ENCODE data around the gene MYCL.

The MYCL gene, protein sequence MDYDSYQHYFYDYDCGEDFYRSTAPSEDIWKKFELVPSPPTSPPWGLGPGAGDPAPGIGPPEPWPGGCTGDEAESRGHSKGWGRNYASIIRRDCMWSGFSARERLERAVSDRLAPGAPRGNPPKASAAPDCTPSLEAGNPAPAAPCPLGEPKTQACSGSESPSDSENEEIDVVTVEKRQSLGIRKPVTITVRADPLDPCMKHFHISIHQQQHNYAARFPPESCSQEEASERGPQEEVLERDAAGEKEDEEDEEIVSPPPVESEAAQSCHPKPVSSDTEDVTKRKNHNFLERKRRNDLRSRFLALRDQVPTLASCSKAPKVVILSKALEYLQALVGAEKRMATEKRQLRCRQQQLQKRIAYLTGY

DNA sequence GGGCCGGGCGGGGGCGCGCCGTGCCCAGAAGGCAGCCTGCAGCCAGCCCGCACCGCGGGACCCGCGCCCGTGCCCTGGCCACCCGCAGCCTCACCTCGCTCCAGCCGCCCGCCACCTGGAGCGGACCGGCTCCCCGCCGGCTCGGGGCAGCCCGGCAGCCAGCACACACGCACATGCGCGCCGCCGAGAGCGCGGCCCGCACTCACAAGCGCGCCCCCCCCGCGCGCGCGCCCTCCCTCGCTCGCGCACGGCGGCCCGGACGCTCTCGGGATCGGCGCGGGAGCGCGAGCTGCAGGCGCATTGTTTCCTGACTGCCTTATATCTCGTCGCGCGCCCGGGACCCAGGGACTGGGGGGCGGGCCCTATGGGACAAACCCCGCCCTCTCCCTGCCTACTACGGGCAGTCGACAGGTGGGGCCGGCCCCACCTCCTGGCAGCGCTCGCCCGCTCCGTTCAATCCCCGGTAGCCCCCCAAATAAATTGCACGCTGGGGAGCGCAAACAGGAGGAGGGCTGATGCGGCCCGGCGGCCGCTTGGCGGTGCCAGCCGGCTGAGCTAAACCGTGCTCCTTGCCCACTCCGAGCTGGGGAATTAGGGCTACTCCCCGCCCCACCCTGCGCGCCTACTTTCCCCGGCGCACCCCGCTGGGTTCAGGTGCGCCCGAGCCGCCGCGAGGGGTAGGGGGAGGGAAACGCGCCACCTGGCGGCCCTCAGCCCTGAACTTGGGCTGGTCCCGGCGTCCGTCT, at the start of gene MYCL:
MYCL (minus strand) TSS at position 204 of the 746 bp plus-strand sequence. CDS start 483 bp downstream, outside the sequence.
- FAIRE-seq (no peak), DNase-seq (ENCODE audit: low spot score) (peak; percentile 54)

DNA sequence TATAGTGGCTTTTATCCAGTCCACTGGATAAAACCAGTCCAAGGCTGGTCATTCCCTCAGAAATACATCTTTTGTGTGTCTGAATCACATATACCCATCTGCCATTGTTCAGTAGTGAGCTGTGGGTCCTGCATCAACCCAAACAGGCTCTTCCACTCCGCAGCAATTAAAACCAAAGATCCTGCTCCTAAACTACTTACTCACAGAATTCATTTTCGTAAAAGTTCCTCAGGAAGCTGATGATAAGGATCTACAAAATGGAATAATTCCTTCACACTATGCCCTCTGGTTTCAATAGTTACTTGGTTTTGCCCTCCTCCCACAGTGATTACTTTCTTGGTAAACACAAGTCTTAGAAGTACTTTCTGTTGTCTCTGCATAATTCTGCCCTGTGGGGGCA, 48.2 kb upstream of the MYCL start:
- DNase-seq (ENCODE audit: low spot score) (no peak), FAIRE-seq (no peak)

DNA sequence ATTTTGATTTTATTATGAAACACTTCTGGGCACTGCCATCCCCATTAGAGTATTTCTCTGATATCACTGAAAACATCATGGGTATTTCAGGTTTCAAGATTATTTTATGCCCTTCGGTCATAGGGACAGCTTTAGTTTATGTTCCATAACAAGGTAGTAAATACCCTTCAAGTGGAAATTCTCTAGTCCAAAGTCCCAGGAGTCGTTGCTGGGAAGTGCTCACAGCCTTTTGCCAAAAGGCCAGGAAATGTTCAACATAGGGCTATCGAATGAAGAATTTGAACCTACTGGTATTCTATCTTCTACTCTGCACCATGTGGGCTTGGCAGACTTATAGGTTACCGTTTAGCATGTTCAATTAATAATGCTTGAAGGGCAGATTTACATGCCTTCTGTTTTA, 45.5 kb upstream of the MYCL start:
- FAIRE-seq (no peak), DNase-seq (ENCODE audit: low spot score) (no peak)

DNA sequence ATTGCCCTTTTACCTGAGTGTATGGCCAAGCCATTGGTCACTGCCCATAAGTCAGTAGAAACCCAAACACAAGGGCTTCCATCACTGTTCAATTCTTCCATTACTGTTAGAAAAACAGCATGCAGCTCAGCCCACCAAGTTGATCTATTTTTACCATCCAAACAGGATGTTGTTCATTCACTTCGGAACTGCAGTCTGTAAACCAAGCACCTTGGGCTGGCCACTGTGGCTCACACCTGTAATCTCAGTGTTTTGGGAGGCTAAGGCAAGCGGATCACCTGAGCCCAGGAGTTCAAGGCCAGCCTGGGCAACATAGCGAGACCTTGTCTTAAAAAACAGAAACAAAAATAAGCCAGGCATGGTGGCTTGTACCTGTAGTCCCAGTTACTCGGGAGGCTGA, 44.5 kb upstream of the MYCL start:
- FAIRE-seq (no peak), DNase-seq (ENCODE audit: low spot score) (no peak)

DNA sequence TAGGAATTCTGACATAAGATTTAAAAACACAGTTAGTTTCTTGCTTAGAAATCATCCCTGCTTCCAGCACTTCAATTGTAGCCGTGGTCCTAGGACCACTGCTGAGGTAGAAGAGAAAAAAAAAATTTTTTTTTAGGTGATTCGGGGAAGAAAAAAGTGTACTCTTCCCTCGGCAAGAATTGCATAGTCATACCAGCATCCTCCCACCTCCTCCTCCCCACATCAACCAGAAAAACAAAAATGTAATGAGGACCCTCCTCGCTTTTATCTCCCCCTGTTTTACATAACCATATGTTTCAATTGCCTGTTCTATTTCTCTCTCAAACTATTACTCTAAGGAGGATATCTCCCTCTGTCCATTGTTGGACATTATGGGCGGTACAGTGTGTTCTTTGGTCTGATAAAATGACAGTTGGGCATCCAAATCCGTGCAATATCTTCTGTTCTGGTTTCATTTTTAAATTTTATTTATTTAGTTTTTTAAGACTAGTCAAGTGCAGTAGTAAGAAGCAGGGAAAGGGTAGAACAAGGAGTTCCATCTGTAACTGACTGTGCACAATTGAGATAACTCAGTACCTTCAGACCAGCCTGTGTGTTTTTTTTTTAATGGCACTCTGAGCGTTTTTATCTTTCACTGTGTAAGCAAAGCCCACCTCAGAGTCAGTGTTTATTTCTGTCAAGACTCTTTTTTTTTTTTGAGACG, 42.8 kb upstream of the MYCL start:
- no peak for FAIRE-seq
- no peak for DNase-seq (ENCODE audit: low spot score)

DNA sequence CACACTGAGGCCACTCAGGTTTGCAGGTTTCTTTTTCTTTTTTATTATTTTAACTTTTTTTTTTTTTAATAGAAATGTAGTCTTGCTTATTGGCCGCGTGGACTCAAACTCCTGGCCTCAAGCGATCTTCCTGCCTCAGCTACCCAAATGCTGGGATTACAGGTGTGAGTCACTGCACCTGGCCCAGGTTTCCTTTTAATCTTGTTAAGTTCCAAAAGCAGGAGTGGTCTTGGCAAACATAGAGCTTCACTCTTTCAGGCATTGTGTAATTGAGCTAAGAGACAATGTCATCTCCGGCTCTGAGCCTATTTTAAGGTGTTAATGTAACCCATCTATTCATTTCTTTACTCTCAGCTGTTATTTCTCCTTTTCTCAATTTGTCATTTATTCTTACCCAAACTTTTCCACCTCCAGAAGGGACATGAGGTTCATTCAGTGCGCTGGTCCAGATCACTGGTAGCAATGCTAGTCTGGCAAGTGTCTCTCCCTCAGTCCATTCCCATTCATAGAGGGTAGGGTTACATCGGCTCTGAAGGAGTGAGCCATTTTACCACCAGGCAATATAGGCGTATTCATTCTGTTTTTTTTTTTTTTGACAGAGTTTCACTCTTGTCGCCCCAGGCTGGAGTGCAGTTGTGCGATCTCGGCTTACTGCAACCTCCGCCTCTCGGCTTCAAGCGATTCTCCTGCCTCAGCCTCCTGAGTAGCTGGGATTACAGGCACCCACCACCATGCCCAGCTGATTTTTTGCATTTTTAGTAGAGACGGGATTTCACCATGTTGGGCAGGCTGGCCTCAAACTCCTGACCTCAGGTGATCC, 42.0 kb upstream of the MYCL start:
- no peak for DNase-seq (ENCODE audit: low spot score)
- FAIRE-seq = no peak

DNA sequence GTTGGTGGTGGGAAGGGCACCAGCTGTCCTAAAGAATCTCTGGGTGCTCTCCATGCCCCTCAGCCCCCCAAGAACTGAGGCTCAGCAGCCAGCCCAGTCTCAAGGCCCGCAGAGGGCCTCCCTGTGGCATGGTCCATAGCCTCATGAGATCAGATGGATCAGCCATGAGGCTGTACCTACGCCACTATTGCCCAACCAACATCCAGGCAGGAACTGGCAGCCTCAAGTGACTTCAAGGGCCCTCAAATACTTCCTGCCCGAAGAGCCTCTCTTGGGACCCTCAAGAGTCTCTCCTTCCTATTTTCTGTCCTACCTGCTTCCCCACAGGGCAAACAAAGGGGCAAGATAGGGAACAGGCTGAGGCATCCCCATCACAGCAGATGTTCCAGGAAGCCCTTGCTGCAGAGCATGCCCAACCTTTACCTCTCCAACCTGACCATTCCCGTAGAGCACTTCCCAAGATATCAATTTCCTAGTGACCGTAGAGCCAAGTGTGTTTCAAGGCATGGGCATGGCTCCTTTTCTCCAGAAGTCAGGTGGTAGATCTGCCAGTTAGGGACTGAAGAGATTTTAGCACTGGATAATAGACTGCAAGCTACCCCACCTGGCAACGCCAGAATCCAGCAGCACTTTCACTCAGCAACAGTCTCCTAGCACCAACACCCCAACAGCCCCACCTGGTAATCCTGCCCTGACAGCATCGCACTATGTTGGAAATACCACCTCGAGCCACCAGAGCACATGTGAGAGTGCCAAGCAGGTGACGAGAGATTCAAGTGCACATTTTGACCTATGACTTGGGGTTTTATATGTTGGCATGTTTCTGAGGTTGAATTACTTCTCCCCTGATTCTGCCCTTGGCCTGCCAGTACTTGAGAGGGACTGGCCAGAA, 39.5 kb upstream of the MYCL start:
- FAIRE-seq (no peak), DNase-seq (ENCODE audit: low spot score) (no peak)

DNA sequence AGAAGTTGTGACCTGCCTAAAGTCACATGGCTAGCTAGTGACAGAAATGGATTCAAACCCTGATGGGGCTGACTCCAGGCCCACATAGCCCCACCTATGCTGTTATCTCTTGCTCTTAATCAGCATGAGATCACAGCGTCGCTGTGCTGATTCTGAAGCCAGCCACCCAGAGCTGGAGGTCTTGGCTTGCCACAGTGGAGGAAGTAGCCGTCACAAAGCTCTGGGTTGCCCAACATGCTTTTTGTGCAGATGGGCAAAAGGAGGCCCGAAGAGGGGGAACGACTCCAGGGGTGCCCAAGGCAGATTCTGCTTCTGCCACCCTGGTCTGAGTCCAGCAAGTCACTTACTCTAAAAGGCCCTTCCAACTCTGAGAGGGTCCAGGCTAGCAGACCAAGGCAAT, 38.5 kb upstream of the MYCL start:
- FAIRE-seq (no peak), DNase-seq (ENCODE audit: low spot score) (no peak)

DNA sequence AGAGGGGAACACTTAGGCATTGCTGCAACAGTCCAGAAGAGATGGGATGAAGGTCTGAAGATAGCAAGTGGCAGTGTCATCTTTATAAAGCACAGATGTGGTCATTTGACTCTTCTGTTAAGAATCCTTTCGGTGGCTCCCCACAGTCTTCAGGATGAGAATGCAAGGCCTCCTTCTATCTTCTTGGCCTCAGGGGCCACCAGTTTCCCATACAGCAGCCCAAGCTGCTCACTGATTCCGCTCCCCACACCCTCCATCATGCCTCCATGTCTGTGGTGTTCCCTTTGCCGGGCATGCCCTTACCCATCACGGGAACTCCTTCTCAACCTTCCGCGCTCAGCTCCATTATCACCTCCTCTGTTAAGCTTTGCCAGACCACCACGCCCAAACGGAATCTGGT, 37.1 kb upstream of the MYCL start:
- no peak for FAIRE-seq
- no peak for DNase-seq (ENCODE audit: low spot score)

DNA sequence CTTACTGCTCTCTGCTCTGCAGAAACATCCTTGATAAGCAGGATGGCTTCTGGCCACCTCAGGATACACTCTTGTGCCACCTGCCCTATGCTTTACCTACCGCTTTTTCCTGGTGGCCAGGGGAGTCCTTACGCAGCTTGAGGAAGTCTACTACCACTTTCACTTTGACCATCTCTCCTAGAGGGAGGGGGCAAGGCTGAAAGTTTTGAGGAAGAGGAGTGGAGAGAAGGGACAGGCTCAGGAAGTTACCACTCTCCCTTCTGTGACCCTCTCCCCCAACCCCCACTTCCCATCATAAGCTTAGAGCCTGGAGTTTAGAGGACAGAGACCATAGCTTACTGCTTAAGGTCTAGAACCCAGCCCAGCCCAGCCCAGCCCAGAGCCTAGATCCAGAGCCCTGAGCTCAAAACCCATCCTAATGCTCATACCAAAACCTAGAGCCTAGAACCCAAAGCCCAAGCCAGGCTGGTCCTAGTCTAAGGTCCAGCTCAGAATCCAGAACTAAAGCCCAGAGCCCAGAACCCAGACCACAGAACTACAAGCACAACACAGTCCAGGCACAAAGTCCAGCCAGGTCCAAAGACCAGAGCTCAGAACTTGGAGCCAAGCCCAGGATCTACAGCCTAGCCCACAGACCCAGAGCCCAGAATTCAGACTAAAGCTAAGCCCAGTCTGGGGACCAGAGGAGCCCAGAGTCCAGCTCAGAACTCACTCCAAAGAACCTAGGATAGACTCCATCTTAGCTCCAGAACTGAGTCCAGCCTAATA, 35.2 kb upstream of the MYCL start:
- DNase-seq (ENCODE audit: low spot score) (no peak), FAIRE-seq (no peak)

DNA sequence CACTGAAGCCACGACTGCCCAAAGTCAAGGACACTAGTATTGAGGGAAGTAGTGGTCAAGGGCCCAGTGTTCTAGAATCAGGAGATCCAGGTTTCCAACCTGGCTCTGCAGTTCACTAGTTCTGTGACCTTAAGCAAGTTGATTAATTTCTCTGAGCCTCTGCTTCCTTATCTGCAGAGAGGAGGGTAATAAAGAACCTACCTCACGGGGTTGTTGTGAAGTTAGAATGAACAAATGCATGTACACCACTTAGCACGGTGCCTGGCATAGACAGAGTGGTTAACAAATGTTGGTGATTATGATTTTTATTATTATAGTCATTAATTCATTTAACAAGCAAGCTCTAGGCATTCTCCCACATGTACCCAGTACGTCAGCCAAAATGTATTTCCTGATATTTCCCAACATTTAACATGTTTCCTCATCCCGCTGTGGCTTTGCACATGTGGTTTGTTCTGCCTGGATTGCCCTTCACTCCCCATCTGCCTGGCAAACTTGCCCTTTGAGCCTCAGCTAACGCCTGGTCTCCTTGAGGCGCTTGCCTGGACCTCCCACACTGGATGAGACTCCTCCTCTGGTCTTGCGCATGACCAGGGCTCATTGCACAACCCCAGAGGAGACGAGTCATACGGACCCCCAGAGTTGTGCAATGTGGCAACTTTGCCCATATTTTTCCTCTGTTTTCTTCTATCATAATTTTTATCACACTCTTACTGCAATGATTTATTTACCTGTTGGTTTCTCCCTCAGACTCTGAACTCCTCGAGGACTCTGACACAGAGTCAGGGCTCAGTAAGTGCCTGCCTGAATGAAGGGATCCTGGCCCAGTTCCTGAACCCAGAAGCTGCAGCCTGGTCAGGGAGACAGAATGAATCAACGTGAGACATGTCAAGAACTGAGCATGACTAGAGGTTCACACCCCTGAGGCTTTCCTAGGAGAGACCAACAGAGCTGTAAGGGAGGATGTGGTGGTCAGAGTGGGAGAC, 32.5 kb upstream of the MYCL start:
- DNase-seq (ENCODE audit: low spot score) (peak; percentile 93), FAIRE-seq (peak; percentile 89)

DNA sequence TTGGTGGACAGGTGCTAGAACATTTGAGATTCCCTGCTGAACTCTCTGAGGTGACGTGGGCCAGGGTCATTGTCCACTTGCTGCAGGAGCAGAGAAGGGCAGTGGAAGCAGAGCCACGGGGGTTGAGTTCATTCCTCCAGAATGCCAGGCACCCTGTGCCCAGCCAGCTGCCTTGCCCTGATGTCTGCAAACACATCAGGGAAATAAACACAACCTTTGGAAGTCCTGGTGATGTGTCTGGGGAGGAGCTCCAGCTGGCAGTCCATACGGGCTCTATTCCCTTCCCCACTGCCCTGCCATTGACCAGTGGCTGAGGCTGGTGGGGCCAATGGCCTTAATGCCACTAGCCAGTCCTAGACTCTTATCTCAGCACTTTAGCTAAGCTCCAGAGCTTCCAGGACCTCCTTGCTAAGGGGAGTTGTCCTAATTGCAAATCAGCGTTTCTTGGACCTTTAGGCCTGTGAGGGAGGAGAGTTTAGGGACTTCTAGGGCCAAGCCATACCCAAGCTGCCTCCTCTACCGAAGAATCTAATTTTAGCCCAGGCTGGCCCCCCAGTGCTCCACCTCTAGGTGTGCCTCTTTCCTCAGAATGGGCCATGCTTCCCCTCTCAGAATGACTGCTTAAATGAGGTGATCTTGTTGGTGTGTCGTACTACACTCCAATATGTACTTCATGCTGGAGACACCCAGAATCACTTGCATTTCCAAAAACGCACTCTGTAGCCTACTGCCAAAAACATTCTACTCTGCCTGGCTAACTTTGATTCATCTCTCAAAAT, 27.3 kb upstream of the MYCL start:
- FAIRE-seq = no peak
- DNase-seq (ENCODE audit: low spot score) = no peak

DNA sequence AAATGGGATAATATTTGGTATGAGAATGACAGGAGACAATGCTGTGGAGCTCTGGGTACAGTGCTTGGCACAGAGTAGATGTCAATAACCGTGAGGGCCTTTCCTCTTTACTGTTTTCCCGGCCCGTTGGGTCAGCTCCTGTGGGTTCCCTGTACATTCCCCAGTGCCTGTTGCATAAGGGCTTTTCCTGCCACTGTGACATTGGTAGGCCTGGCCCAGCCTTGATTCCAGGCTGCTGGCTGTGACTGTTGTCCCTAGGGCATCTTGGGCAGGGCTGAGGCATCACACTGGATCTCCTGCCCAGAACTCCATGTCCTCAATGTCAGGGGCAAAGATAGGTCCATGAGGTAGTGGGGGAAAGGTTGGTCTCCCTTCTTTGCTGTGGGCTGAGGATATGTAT, 25.8 kb upstream of the MYCL start:
- no peak for FAIRE-seq
- no peak for DNase-seq (ENCODE audit: low spot score)

DNA sequence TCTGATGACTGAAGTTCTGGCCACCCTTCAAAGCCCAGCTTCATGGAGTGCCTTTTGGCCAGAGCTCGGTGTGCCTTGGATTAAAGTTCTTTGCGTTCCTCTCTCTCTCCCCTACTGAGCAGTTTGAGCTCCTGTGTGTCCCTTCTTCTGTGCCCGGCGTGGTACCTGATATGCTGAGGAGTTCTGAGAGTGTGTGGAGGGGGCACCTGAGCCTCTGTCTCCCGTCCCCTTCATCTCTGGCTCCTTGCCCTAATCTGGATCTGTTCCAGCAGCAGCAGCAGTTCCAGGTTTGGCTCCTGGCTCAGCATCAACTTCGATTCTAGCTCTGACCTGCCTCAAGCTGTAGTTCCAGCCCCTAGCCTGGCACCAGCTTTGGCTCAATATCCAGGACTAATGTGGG, 25.1 kb upstream of the MYCL start:
- no peak for FAIRE-seq
- DNase-seq (ENCODE audit: low spot score) = no peak

DNA sequence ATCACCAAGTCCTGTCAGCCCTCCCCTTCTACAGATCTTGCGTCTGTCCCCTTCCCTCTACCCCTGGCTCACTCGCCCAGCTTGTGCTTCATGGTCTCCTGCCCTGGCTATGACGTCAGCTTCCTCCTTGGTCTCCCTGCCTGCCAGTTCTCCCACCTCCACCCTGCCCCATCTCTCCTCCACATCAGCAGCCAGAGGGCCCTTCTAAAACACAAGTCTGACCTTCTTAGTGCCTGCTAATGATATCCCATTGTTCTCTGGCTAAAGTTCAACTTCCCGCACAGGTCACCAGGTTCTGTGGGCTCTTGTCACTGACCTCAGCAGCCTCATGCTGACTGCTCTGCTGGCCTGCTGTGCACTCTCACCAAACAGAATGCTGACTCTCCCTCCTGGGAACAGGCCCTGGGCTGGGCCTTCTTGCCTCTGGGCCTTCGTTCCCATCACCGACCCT, 24.7 kb upstream of the MYCL start:
- peak; percentile 44 for FAIRE-seq
- peak; percentile 68 for DNase-seq (ENCODE audit: low spot score)

DNA sequence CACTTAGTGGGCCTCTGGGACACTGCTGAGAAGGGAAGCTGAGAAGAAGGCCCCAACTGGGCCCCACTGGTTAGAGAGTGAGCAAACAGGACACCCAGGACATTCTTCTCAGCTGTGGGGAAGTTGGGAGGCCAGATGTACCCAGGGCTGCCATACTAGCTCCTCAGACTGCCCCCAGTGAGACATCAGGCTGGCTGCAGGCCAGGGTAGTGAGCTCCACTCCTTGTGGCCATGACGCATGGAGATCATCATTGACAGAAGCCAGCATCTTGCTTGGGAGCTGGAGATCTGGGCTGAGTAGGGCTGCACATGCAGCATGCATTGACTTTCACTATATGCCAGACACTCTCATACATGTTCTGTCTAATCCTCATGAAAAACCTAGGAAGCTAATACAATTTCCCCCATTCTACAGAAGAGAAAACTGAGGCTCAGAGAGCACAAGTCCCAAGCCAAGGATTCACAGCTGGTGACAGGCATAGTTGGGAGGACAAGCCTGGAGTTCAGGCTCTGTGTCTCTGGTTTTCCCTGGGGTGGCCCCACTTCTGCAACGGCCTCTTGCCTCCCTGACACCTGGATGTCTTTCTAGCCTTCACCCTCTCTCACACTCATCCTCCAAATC, 24.1 kb upstream of the MYCL start:
- no peak for DNase-seq (ENCODE audit: low spot score)
- no peak for FAIRE-seq

DNA sequence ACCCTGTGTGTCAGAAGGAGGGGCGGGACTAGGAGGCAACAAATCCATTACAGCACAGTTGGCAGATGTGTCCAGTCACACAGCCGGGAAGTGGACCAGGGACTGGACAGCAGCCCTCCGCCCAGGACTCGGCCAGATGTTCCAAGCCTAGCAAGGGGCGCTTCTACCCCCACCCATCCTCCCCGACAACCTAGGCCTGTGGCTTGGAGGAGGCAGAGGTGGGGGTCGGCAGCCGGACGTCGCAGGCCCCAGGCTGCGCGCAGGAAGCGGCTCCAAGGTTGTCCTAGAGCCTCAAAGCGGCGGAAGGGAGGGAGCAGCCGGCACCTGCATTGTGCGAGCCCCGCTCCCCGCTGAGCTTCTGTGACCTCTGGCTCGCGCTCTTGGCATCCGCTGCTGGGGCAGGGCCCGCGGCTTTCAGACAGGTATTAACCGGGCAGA, 20.6 kb upstream of the MYCL start:
- no peak for DNase-seq (ENCODE audit: low spot score)
- FAIRE-seq = no peak
